Stimulated activated naive B cell treated with anti-CD40 and anti-IgM and Interleukin-4, amounts not matched to agents 10 μg/mL and 1 μg/mL and 100 μg/mL, for 72 hours (primary cell): ENCODE results near the gene ACP4.
"Not testable (repeated sequence)": the region's sequence is repeated elsewhere in the genome, so short reads cannot be mapped to it uniquely, and the experiment has no call there.

Experiments
- ATAC-seq, 2 donors: fragments of 150-1000 bp; cut with Tn5 transposase; replicated peaks; 2 replicates each; pipeline ENCODE4 v1.10.0; 2021; ENCODE audit warnings: moderate library complexity in 1 of 2
- DNase-seq: peaks from one replicate; pipeline ENCODE4 v3.0.0; 2021
- H3K27ac Mint-ChIP-seq: one replicate; pipeline ENCODE4 v1.8.0; 2022; ENCODE audit warnings: mild to moderate bottlenecking, mixed read lengths
- H3K27me3 Mint-ChIP-seq, 2 donors: one replicate each; pipeline ENCODE4 v1.8.0; 2022; ENCODE audit warnings: mixed read lengths in 2 of 2
- H3K36me3 Mint-ChIP-seq, 2 donors: one replicate each; pipeline ENCODE4 v1.8.0; 2022; ENCODE audit warnings: mixed read lengths in 2 of 2, mild to moderate bottlenecking in 1 of 2
- H3K4me1 Mint-ChIP-seq, 2 donors: one replicate each; pipeline ENCODE4 v1.8.0; 2022; ENCODE audit warnings: mixed read lengths in 2 of 2, mild to moderate bottlenecking in 1 of 2
- H3K4me3 Mint-ChIP-seq, 2 donors: one replicate each; pipeline ENCODE4 v1.8.0; 2022; ENCODE audit warnings: mild to moderate bottlenecking in 2 of 2, mixed read lengths in 2 of 2, moderate library complexity in 1 of 2
- H3K9me3 Mint-ChIP-seq, 2 donors: one replicate each; pipeline ENCODE4 v1.8.0; 2022; ENCODE audit warnings: mixed read lengths in 2 of 2, mild to moderate bottlenecking in 1 of 2

Gene ACP4

DNA sequence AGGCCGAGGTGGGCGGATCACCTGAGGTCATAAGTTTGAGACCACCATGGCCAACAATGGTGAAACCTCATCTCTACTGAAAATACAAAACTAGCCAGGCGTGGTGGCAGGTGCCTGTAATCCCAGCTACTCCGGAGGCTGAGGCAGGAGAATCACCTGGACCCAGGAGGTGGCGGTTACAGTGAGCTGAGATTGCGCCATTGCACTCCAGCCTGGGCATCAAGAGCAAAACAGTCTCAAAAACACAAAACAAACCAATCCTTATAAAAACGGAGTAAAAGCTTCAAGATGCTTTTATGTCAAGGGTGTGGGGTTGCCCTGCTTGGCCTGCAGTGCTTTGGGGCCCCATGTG, 7.2 kb downstream of the ACP4 start:
- DNase-seq (no peak), ATAC-seq (no peak)
- Mint-ChIP-seq H3K4me3 (no peak overlapping the region), H3K27ac (no peak overlapping the region), H3K36me3 (peaks cover 31 to 44% of the 10 kb centered on the region in 2 donors), H3K4me1 (peaks cover 26 to 27% of the 10 kb centered on the region in 2 donors), H3K9me3 (no peaks in the 10 kb centered on the region), H3K27me3 (no peaks in the 10 kb centered on the region)

DNA sequence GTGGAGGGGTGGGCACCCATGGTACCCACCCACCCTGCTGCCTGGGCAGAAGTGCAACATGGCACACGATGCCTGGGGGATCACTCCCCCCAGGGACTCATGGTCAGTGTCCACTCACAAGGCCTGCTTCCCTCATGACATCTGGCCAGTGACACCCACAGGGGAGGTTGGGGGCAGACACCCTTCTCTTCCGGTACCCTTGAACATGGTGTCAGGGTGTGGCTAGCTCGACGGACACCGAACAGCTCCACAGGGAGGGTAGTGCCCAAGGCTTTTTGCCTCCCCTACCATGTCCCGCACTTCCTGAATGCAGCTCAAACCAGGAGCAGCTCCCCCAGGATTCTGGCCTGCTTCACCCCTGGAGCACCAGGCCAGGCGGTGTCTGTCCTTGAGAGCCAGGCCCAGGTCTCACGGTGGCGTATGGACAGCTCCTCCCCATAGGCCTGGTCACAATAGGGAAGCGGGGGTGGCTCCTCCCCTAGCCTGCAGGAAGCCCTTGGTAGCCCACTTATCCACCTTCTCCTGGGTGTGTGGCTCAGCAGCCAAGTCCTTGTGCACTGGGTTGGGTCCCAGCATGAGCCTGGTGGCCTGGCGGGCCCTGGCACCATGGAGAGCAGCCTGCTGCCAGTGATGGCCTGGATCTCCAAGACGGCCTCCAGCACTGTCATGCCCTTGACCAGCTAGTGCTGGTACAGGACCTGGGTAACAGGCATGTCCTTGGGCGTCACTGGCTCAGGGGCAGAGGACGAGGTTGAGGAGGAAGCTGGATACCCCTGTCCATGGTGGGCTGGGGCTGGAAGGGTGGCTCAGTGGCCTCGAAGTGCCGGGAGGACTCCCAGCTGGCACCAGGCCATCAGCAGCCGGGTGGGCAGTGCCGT, 7.8 kb downstream of the ACP4 start:
- no peak for ATAC-seq
- Mint-ChIP-seq H3K27me3 (no peaks in the 10 kb centered on the region), H3K36me3 (peaks cover 34 to 50% of the 10 kb centered on the region in 2 donors), H3K4me3 (no peak overlapping the region), H3K27ac (peak overlapping the region; percentile 65), H3K4me1 (peaks cover 29 to 33% of the 10 kb centered on the region in 2 donors), H3K9me3 (no peaks in the 10 kb centered on the region)
- no peak for DNase-seq

- no peaks in the 10 kb centered on the region for H3K9me3 Mint-ChIP-seq
Measured at GRCh38 chr19:50798659-50799546, 8.7 kb downstream of the ACP4 start.

GRCh38 chr19:50799547-50799851, 9.3 kb downstream of the ACP4 start:
- Mint-ChIP-seq H3K4me1 (peaks cover 31 to 40% of the 10 kb centered on the region in 2 donors), H3K27ac (no peak overlapping the region), H3K27me3 (no peaks in the 10 kb centered on the region), H3K36me3 (peaks cover 41 to 64% of the 10 kb centered on the region in 2 donors), H3K9me3 (no peaks in the 10 kb centered on the region), H3K4me3 (no peak overlapping the region)
- DNase-seq = no peak
- ATAC-seq = no peak

More at GRCh38 chr19:50798659-50799546, 8.7 kb downstream of the ACP4 start:
- no peak for DNase-seq
- Mint-ChIP-seq H3K27me3 (no peaks in the 10 kb centered on the region), H3K36me3 (peaks cover 38 to 59% of the 10 kb centered on the region in 2 donors), H3K27ac (no peak overlapping the region), H3K4me3 (no peak overlapping the region), H3K4me1 (peaks cover 33 to 41% of the 10 kb centered on the region in 2 donors)
- no peak for ATAC-seq

DNA sequence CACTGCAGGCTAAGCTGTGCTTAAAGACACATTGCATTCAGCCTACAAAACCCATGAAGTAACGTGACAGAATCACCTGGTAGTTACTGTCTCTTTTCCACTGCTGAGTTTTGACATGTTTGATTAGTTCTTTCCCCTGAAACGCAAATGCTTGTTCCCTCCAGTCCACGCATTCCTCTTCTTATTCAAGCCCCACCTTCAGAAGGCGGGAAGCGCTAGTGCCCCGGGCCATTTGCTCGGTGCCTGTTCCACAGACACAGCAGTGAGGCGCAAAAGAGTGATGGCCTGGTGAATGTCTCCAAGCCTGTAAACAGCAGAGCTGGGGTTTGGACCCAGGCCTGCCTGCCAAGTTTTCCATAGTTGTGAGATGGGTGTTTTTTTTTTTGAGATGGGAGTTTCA, 10.9 kb downstream of the ACP4 start:
- Mint-ChIP-seq H3K4me3 (no peak overlapping the region), H3K27me3 (no peaks in the 10 kb centered on the region), H3K4me1 (peaks cover 34 to 48% of the 10 kb centered on the region in 2 donors), H3K27ac (peak overlapping the region; percentile 51), H3K36me3 (peaks cover 38 to 62% of the 10 kb centered on the region in 2 donors), H3K9me3 (no peaks in the 10 kb centered on the region)
- DNase-seq (no peak), ATAC-seq (no peak)

DNA sequence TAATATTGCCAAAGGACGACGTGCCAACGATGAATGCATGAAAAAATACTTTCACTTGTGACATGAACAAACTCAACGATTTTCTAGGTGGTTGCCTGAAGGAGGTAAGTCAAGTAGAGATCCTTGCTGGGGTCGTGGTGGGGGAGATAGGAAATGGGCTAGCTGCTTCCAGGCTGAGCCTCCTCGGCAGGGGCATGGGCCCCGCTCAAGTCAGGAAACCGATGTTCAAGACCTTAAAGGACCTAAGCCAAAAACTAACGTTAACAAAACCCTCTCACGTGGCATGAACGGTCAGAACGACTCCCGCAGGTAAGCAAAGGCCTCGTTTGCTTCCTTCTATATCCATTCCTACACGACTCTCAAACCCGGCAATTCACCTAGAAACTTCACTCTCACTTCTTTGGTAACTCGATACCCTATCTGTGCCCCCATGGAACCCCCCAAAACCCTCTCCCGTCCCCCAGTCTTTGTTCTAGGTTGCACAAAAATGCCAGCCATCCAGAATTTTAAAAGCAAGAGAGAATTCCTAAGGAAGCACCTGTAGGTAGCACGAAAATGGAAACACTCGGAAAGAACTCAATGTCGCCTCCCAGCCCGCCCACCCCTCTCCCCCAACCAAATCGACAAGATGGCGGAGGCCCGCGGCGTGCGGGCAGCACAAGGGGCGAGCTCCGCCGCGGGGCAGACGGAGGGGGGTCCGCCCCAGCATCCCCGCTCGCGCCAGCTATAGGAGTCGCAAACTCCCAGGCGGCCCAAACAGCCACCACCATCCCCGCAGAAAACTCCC, 13.6 kb downstream of the ACP4 start:
- Mint-ChIP-seq H3K36me3 (peaks cover 23 to 45% of the 10 kb centered on the region in 2 donors), H3K4me3 (peak overlapping the region; percentile 92 to 98)
- no peak for DNase-seq

DNA sequence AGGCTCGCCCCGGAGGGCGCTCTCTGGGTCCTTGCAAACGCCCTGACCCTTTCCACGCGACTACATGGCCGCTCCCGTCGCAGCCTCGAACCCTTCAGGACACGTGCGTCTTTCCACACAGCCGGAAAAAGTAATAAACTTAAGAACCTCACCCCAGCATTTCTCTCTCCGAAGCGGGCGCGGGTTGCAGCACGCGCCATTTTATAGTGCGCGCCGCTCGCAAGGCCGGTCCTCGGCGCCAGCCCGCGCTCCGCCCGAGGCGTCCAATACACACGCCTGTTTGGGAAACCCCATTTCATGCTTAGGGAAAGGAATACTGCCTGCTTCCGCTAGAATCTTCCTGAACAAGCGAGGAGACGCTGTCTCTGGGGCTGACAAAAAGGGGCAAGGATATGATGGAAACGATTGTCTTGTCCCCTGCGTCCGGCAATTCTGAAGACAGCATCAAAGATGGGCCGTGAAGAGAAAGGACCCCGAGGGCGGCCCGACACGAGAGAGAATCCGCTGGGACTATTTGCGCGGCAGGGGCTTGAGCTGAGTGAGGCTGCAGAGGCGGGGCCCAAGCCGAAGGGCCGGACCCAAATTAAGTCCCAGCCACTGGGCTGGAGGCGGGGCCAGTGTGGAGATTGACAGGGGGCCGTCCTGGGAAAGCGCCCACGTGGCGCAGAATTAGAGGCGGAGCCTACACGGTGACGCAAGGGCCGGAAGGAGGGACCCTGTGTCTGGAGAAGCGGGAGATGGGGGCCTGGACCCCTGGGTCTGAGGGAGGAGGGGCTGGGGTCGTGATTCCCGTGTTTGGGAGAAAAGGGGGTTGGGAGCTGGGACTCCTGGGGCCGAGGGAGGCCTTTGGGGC, 14.4 kb downstream of the ACP4 start:
- Mint-ChIP-seq H3K27me3 (peaks cover under 1 to 2% of the 10 kb centered on the region in 2 donors), H3K36me3 (peaks cover 23 to 42% of the 10 kb centered on the region in 2 donors), H3K9me3 (peaks cover 0 to under 1% of the 10 kb centered on the region in 2 donors), H3K27ac (peak overlapping the region; percentile 100), H3K4me1 (peaks cover 30 to 42% of the 10 kb centered on the region in 2 donors), H3K4me3 (peak overlapping the region; percentile 92 to 98)
- peak; percentile 98 for DNase-seq
- ATAC-seq = peak; percentile 95 to 98

More for the DNA sequence above, 13.6 kb downstream of the ACP4 start:
- no peaks in the 10 kb centered on the region for H3K9me3 Mint-ChIP-seq
- H3K27me3 Mint-ChIP-seq = no peaks in the 10 kb centered on the region
- peak overlapping the region; percentile 100 for H3K27ac Mint-ChIP-seq
- peaks cover 31 to 48% of the 10 kb centered on the region in 2 donors for H3K4me1 Mint-ChIP-seq
- peak; percentile 4 to 33 for ATAC-seq

DNA sequence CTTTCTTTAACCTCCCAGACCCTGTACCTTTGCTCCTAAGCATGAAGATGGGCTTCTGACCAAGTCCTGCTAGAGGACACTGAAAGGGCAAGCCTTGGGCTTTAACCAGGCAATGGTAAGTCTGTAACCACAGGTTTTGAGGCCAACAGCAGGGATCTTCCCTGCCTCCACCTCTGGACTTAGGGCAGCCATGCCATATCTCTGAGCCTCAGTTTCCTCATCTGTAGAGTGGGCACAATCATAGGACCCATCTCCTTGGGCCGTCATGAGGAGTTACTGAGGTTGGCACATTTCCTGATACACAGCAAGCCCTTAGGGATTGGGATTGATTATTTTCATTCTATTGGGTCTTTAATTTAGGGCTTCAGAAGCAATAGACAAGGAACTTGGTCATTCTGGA, 18.6 kb downstream of the ACP4 start:
- no peak overlapping the region for H3K27ac Mint-ChIP-seq
- peaks cover 11 to 20% of the 10 kb centered on the region in 2 donors for H3K4me1 Mint-ChIP-seq
- ATAC-seq (no peak), DNase-seq (no peak)
- H3K4me3 Mint-ChIP-seq = no peak overlapping the region
- H3K9me3 Mint-ChIP-seq = peaks cover 3 to 8% of the 10 kb centered on the region in 2 donors
- H3K27me3 Mint-ChIP-seq = peaks cover 19 to 30% of the 10 kb centered on the region in 2 donors
- peaks cover 4 to 7% of the 10 kb centered on the region in 2 donors for H3K36me3 Mint-ChIP-seq

- not testable (repeated sequence) for DNase-seq, H3K4me3 Mint-ChIP-seq, H3K4me1 Mint-ChIP-seq, H3K27ac Mint-ChIP-seq, H3K36me3 Mint-ChIP-seq, ATAC-seq
- peaks cover 6 to 12% of the 10 kb centered on the region in 2 donors for H3K9me3 Mint-ChIP-seq
- peaks cover 35 to 54% of the 10 kb centered on the region in 2 donors for H3K27me3 Mint-ChIP-seq
Measured at GRCh38 chr19:50811622-50812238, 21.5 kb downstream of the ACP4 start.

- H3K4me3 Mint-ChIP-seq = no peak overlapping the region
- H3K27ac Mint-ChIP-seq = no peak overlapping the region
- H3K36me3 Mint-ChIP-seq = peaks cover 7 to 11% of the 10 kb centered on the region in 2 donors
- peaks cover 13 to 15% of the 10 kb centered on the region in 2 donors for H3K4me1 Mint-ChIP-seq
- peaks cover 7 to 12% of the 10 kb centered on the region in 2 donors for H3K9me3 Mint-ChIP-seq
- DNase-seq (no peak), ATAC-seq (no peak)
- peaks cover 35 to 54% of the 10 kb centered on the region in 2 donors for H3K27me3 Mint-ChIP-seq
Measured at GRCh38 chr19:50812474-50812873, 22.3 kb downstream of the ACP4 start.

- DNase-seq (no peak), ATAC-seq (no peak)
- no peak overlapping the region for H3K4me3 Mint-ChIP-seq
- H3K36me3 Mint-ChIP-seq = peaks cover 7 to 13% of the 10 kb centered on the region in 2 donors
- peaks cover 6 to 9% of the 10 kb centered on the region in 2 donors for H3K9me3 Mint-ChIP-seq
- no peak overlapping the region for H3K27ac Mint-ChIP-seq
- H3K4me1 Mint-ChIP-seq = peaks cover 33 to 39% of the 10 kb centered on the region in 2 donors
- H3K27me3 Mint-ChIP-seq = peaks cover 45 to 67% of the 10 kb centered on the region in 2 donors
Measured at GRCh38 chr19:50814883-50815282, 24.7 kb downstream of the ACP4 start.

DNA sequence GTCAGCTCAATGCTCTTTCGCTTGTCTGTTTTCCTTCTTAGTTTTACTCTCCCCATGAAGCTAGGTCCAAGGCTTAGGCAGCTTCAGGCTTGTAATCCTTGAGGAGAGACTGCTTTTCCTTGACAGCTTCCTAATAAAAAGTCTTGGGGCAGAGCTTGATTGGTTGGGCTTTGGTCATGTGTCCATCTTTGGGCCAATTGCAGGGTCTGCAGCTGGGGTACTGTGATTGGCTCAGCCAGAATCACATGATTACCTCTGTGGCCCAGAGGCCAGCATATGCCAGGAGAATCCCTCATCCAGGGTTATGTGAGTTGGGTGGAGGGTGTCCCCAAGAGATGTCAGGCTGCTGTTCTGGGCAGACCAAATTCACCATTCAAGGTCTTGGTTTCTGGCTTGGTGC, 25.2 kb downstream of the ACP4 start:
- Mint-ChIP-seq H3K9me3 (peaks cover 5 to 7% of the 10 kb centered on the region in 2 donors), H3K4me3 (no peak overlapping the region), H3K4me1 (peaks cover 38 to 45% of the 10 kb centered on the region in 2 donors), H3K27me3 (peaks cover 48 to 67% of the 10 kb centered on the region in 2 donors), H3K36me3 (peaks cover 7 to 13% of the 10 kb centered on the region in 2 donors), H3K27ac (no peak overlapping the region)
- ATAC-seq = no peak
- no peak for DNase-seq
